Breast epithelium (tissue), 4 donors: Measurements from ENCODE around the gene ITPRID2. TPM values are rescaled to one million over a fixed set of nuclear protein-coding genes. Genes with fewer than 3 reads are reported as not detected.
"Not testable (repeated sequence)": the region's sequence is repeated elsewhere in the genome, so short reads cannot be mapped to it uniquely, and the experiment has no call there.

Experiments
- DNase-seq, 2 donors: peaks; one replicate each; pipeline ENCODE4 v3.0.0-alpha.2; 2019; ENCODE audit warnings: low spot score in 2 of 2
- H3K27ac ChIP-seq, 2 donors: fragments of 200-600 bp; sonication (generic) in 1 of 2; one replicate each; pipeline ENCODE4 v1.5.1; 2016 to 2019; ENCODE audit warnings: mild to moderate bottlenecking in 1 of 2
- H3K27me3 ChIP-seq, 2 donors: fragments of 200-600 bp; sonication (generic) in 1 of 2; one replicate each; pipeline versions ENCODE4 v1.5.1 to v1.6.0; 2017 to 2019; ENCODE audit warnings: control low read depth in 1 of 2, mild to moderate bottlenecking in 1 of 2
- H3K36me3 ChIP-seq: fragments of 200-600 bp; one replicate; pipeline ENCODE4 v1.5.1; 2019
- H3K4me1 ChIP-seq, 2 donors: fragments of 200-600 bp; sonication (generic); one replicate each; pipeline ENCODE4 v1.5.1; 2016 to 2019; ENCODE audit warnings: control low read depth in 1 of 2
- H3K4me3 ChIP-seq, 3 donors: fragments of 200-600 bp; sonication (generic); 1 replicate in 2 of 3; 2 replicates in 1 of 3; pipeline ENCODE4 v1.5.1; 2016 to 2019; ENCODE audit warnings: mild to moderate bottlenecking in 3 of 3, moderate library complexity in 2 of 3
- H3K9me3 ChIP-seq, 2 donors: fragments of 200-600 bp; sonication (generic) in 1 of 2; one replicate each; pipeline ENCODE4 v1.5.1; 2016 to 2019; ENCODE audit warnings: control low read depth in 1 of 2
- POLR2A ChIP-seq: fragments of 450-650 bp; IDR thresholded peaks from one replicate; pipeline ENCODE4 v1.6.1; 2016; ENCODE audit warnings: antibody characterized with exemption, mild to moderate bottlenecking, moderate library complexity
- POLR2AphosphoS5 ChIP-seq, 3 donors: sonication (generic); formaldehyde crosslinking; IDR thresholded peaks; one replicate each; pipeline ENCODE4 v1.6.1; 2017; ENCODE audit warnings: antibody characterized with exemption in 3 of 3
- intact Hi-C: fragments of 100-400 bp; cut with DNase I; formaldehyde crosslinking; loops from one replicate; pipeline ENCODE4 v1.15.1; 2023; ENCODE audit warnings: low total_unique reads
- total RNA-seq, 3 donors: library from RNA; depleted of rRNA; stranded (reverse); fragments of >200 nt; gene quantifications; one replicate each; pipeline ENCODE4 v1.1.0, GENCODE V29; 2016
- TF ChIP-seq, protein P1 (sequence below), 3 donors: fragments of 450-650 bp; IDR thresholded peaks; one replicate each; pipeline ENCODE4 v1.5.1; 2016 to 2017; ENCODE audit warnings: antibody characterized with exemption in 3 of 3, mild to moderate bottlenecking in 3 of 3, moderate library complexity in 3 of 3

The ITPRID2 gene
- total RNA-seq, 3 donors from 2014 or later: 67.2 to 170 (median 98.9) TPM

DNA sequence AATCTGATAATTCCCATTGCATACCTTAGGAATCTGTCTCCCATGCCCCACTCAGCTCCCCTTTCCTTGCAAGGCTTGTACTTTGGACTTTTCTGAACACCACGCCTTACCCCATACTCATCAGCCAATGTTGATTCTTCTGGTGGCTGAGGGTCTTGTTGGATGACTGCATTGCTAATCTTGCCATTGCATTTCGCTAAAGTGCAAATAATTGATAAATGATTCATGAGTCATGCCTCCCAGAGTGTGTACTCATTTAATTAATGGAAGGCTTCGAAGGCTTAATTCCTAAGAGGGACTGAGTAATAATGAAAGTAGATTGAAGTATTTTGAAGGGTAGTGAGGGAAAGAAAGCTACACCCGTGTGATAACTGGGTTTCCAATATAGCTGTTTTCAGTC is 66.1 kb downstream of the ITPRID2 start:
- DNase-seq: no peak
- Histone ChIP-seq H3K4me1 (no peaks in the 10 kb centered on the region), H3K9me3 (no peaks in the 10 kb centered on the region), H3K36me3 (no peaks in the 10 kb centered on the region), H3K27me3 (no peaks in the 10 kb centered on the region), H3K4me3 (no peak overlapping the region), H3K27ac (no peak overlapping the region)
- TF ChIP-seq POLR2A (no peak), POLR2AphosphoS5 (IDR thresholded peaks at IDR 0.05) (no peak)
- TF ChIP-seq, protein P1, sequence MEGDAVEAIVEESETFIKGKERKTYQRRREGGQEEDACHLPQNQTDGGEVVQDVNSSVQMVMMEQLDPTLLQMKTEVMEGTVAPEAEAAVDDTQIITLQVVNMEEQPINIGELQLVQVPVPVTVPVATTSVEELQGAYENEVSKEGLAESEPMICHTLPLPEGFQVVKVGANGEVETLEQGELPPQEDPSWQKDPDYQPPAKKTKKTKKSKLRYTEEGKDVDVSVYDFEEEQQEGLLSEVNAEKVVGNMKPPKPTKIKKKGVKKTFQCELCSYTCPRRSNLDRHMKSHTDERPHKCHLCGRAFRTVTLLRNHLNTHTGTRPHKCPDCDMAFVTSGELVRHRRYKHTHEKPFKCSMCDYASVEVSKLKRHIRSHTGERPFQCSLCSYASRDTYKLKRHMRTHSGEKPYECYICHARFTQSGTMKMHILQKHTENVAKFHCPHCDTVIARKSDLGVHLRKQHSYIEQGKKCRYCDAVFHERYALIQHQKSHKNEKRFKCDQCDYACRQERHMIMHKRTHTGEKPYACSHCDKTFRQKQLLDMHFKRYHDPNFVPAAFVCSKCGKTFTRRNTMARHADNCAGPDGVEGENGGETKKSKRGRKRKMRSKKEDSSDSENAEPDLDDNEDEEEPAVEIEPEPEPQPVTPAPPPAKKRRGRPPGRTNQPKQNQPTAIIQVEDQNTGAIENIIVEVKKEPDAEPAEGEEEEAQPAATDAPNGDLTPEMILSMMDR (IDR thresholded peaks at IDR 0.05): no peak
- intact Hi-C loops: no loop called here

DNA sequence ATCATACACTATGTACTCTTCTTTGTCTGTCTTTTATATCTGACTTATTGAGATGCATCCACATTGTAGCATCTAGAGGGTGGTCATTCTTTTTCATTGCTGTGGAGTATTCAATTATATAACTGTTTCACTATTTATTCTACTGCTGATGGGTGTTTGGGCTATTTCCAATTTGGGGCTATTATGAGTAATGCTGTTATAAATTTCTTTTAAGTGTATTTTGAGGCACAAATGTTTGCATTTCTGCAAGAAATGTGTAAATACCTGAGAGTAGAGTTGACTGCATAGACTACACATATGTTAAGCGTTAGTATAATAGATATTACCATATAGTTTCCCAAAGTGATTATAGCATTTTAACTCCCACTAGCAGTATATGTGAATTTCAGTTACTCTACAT is 67.2 kb downstream of the ITPRID2 start:
- intact Hi-C loops: no loop called here
- TF ChIP-seq POLR2AphosphoS5 (IDR thresholded peaks at IDR 0.05): no peak
- no peak for TF ChIP-seq POLR2A
- TF ChIP-seq, protein P1 (IDR thresholded peaks at IDR 0.05): no peak
- Histone ChIP-seq H3K27ac (no peak overlapping the region), H3K27me3 (no peaks in the 10 kb centered on the region), H3K36me3 (no peaks in the 10 kb centered on the region), H3K4me1 (no peaks in the 10 kb centered on the region), H3K4me3 (no peak overlapping the region), H3K9me3 (no peaks in the 10 kb centered on the region)
- no peak for DNase-seq

DNA sequence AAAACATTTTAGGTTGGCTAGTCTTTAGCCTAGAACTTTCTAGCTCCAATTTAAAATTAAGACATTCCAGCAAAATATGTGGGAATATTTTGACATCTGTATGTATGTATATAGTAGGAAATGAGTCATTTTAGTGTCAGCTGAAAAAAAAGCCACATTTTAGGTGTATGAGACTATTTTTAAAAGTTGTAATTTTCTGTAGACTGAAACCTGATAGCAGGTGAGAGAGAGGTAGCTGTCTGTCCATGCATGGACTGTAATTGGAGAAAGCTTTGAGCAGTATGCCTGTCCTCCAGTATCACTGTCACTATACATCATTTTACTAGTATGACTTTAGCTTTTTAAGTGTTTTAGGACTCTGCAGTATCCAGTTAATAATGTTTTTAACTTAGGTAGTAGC is 68.0 kb downstream of the ITPRID2 start:
- H3K9me3 ChIP-seq: no peaks in the 10 kb centered on the region
- H3K27me3 ChIP-seq: no peaks in the 10 kb centered on the region
- H3K27ac ChIP-seq: no peak overlapping the region
- no peak overlapping the region for H3K4me3 ChIP-seq
- no peaks in the 10 kb centered on the region for H3K4me1 ChIP-seq
- H3K36me3 ChIP-seq: no peaks in the 10 kb centered on the region
- DNase-seq: no peak
- intact Hi-C loops: no loop called here
- TF ChIP-seq, protein P1 (IDR thresholded peaks at IDR 0.05): no peak
- no peak for TF ChIP-seq POLR2AphosphoS5 (IDR thresholded peaks at IDR 0.05)
- no peak for TF ChIP-seq POLR2A

DNA sequence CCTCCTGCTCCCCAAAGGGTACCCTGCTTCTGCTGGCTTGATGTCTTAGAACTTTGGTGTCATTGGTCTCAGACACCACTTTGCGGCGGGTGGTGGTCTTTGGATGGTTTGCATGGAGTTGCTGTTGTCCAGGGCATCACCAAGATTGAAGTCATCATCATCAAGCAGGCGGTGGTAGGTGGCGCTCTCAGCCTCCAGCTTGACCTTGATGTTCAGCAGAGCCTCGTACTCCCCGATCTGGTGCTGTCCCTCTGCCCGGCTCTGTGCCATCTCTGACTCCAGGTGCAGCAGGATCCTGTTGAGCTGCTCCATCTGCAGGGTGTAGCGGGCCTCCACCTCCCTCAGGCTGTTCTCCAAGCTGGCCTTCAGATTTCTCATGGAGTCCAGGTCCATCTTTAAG is 69.6 kb downstream of the ITPRID2 start:
- H3K4me1 ChIP-seq, H3K36me3 ChIP-seq, H3K9me3 ChIP-seq, H3K27me3 ChIP-seq, H3K4me3 ChIP-seq, H3K27ac ChIP-seq, intact Hi-C loops, DNase-seq: not testable (repeated sequence)

DNA sequence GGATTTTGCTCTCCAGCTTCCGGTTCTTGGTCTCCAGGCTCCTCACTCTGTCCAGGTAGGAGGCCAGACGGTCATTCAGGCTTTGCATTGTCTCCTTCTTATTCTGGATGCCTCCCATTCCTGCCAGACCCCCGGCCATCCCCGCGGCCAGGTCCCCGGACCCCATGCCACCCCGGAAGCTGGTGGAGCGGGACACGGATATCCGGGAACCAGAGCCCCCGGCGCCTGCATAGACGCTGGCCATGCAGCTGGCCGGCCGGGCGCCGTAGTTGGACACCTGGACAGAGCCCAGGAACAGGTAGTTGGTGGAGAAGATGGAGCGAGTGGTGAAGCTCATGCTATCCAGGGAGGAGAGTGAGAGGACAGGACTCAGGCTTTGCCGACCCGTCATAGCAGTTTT is 70.6 kb downstream of the ITPRID2 start:
- Histone ChIP-seq H3K27ac (no peak overlapping the region), H3K9me3 (no peaks in the 10 kb centered on the region), H3K36me3 (no peaks in the 10 kb centered on the region), H3K4me1 (no peaks in the 10 kb centered on the region), H3K4me3 (no peak overlapping the region), H3K27me3 (no peaks in the 10 kb centered on the region)
- DNase-seq: no peak
- intact Hi-C loops: no loop called here
- TF ChIP-seq POLR2A (no peak), POLR2AphosphoS5 (IDR thresholded peaks at IDR 0.05) (no peak)
- TF ChIP-seq, protein P1 (IDR thresholded peaks at IDR 0.05): no peak

DNA sequence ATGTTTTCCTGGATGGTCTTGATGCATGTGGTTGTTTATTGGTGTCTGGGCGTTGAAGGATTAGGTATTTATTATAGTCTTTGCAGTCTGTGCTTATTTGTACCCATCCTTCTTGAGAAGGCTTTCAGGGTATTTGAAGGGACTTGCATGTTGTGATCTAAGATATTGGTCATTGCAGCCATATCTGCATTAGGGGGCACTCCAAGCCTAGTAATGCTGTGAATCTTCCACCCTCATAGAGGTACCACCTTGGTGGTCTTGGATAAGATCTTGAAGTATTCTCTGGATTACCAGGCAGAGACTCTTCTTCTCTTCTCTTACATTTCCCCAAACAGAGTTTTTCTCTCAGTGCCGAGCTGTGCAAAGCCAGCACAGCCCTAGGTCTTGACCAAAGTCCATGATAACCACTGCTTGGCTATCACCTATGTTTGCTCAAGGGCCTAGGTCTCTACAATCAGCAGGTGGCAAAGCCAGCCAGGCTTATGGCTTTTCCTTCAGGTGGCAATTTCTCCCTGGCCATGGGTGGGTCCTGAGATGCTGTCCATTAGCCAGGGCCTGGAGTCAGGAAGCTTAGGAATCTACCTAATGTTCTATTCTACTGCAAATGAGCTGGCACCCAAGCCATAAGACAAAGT is 78.7 kb downstream of the ITPRID2 start:
- Histone ChIP-seq H3K4me3 (no peak overlapping the region), H3K4me1 (no peaks in the 10 kb centered on the region), H3K36me3 (no peaks in the 10 kb centered on the region), H3K9me3 (no peaks in the 10 kb centered on the region), H3K27ac (no peak overlapping the region), H3K27me3 (no peaks in the 10 kb centered on the region)
- TF ChIP-seq, protein P1 (IDR thresholded peaks at IDR 0.05): no peak
- TF ChIP-seq POLR2AphosphoS5 (IDR thresholded peaks at IDR 0.05) (no peak), POLR2A (no peak)
- intact Hi-C loops: no loop called here
- DNase-seq: no peak
